Smooth muscle cell (in vitro differentiated cells): ENCODE measurements around the gene CD248. TPM values are rescaled to one million over a fixed set of nuclear protein-coding genes. Genes with fewer than 3 reads are reported as not detected.

Experiments
- DNase-seq: peaks from one replicate; lab custom pipeline; 2025; ENCODE audit not compliant: unreplicated experiment; lab: John Stamatoyannopoulos, UW
- H2AFZ ChIP-seq: fragments of 200-600 bp; sonication (generic); 2 replicates; pipeline ENCODE4 v1.6.0; 2016; ENCODE audit warnings: antibody characterized with exemption, low read depth, mild to moderate bottlenecking
- H3F3A ChIP-seq: fragments of 200-600 bp; sonication (generic); 2 replicates; pipeline ENCODE4 v1.6.0; 2017; ENCODE audit warnings: antibody characterized with exemption, low read depth
- H3K27ac ChIP-seq: fragments of 200-600 bp; sonication (generic); 2 replicates; pipeline ENCODE4 v1.5.1; 2016; ENCODE audit warnings: low read depth, mild to moderate bottlenecking
- H3K27me3 ChIP-seq: fragments of 200-600 bp; sonication (generic); 2 replicates; pipeline ENCODE4 v1.6.1; 2016; ENCODE audit warnings: low read depth, mild to moderate bottlenecking
- H3K36me3 ChIP-seq: fragments of 200-600 bp; sonication (generic); 2 replicates; pipeline ENCODE4 v1.5.1; 2016; ENCODE audit warnings: low read depth
- H3K4me1 ChIP-seq: fragments of 200-600 bp; sonication (generic); 2 replicates; pipeline ENCODE4 v1.5.1; 2016; ENCODE audit warnings: low read depth
- H3K4me2 ChIP-seq: fragments of 200-600 bp; sonication (generic); 2 replicates; pipeline ENCODE4 v1.6.0; 2016; ENCODE audit warnings: mild to moderate bottlenecking
- H3K4me3 ChIP-seq: fragments of 200-600 bp; sonication (generic); 2 replicates; pipeline ENCODE4 v1.5.1; 2016; ENCODE audit warnings: mild to moderate bottlenecking
- H3K79me2 ChIP-seq: fragments of 200-600 bp; sonication (generic); 2 replicates; pipeline ENCODE4 v1.6.0; 2016; ENCODE audit warnings: low read depth, mild to moderate bottlenecking
- H3K9ac ChIP-seq: fragments of 200-600 bp; sonication (generic); 2 replicates; pipeline ENCODE4 v1.6.0; 2016; ENCODE audit warnings: low read depth
- H3K9me3 ChIP-seq: fragments of 200-600 bp; sonication (generic); replicated peaks from 2 replicates; pipeline ENCODE4 v1.5.1; 2016; ENCODE audit warnings: low read depth
- H4K20me1 ChIP-seq: fragments of 200-600 bp; sonication (generic); 2 replicates; pipeline ENCODE4 v1.6.0; 2016; ENCODE audit warnings: low read depth
- WGBS: methylation state at CpG from one replicate; pipeline ENCODE4 v1.1.7; 2016; ENCODE audit warnings: low lambda C conversion rate; 5-methylcytosine and 5-hydroxymethylcytosine counted together
- polyA plus RNA-seq: library from polyadenylated mRNA; unstranded; fragments of >200 nt; fragmentation: Nextera tagmentation; extraction: Ambion mirVana; gene quantifications from 2 replicates; pipeline ENCODE4 v1.2.1, GENCODE V29; 2016
- total RNA-seq: library from RNA; depleted of rRNA; stranded (reverse); fragments of >200 nt; gene quantifications from 2 replicates; pipeline ENCODE4 v1.2.3, GENCODE V29; 2014
- TF ChIP-seq, protein P1 (sequence below): fragments of 200-600 bp; sonication (generic); IDR thresholded peaks from 2 replicates; pipeline ENCODE4 v1.5.1; 2017; ENCODE audit warnings: borderline replicate concordance, mild to moderate bottlenecking, antibody characterized with exemption; ENCODE audit not compliant: insufficient read depth, poor library complexity, severe bottlenecking

The CD248 gene
- total and polyA plus RNA-seq, 2 experiments from 2014 or later: 35.5 to 287 TPM

DNA sequence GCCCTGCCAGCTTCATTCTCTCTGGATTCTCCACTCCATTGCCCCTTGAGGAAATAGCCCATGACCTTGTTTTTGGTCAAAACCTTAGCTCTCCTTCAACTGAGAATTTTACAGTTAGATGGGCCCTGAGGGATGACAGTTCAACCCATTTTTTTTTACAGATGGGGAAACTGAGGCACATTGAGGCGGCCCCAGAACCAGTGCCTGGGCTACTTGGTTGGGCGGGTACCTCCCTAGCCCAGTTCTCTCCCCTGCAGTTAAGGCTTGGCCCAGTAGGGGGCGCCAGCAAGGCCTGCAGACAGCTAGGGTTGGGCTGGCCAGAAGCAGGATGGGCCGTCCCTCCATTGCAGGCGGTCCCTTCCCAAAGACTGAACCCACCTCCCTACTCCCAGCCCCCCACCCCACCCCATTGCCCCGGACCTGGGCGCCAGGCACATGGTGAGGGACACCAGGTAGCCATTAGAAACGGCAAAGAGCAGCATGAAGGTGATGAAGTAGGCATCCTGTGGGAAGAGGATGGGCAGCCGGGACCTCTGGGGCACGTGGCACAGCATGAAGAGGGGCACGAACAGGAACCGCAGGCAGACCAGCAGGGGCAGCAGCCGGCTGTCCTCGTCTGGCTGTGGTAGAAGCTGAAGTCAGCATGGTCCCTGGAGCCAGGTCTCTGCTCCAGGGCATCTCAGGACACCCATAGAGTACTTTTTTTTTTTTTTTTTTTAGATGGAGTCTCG is 47.1 kb upstream of the CD248 start:
- TF ChIP-seq, protein P1, sequence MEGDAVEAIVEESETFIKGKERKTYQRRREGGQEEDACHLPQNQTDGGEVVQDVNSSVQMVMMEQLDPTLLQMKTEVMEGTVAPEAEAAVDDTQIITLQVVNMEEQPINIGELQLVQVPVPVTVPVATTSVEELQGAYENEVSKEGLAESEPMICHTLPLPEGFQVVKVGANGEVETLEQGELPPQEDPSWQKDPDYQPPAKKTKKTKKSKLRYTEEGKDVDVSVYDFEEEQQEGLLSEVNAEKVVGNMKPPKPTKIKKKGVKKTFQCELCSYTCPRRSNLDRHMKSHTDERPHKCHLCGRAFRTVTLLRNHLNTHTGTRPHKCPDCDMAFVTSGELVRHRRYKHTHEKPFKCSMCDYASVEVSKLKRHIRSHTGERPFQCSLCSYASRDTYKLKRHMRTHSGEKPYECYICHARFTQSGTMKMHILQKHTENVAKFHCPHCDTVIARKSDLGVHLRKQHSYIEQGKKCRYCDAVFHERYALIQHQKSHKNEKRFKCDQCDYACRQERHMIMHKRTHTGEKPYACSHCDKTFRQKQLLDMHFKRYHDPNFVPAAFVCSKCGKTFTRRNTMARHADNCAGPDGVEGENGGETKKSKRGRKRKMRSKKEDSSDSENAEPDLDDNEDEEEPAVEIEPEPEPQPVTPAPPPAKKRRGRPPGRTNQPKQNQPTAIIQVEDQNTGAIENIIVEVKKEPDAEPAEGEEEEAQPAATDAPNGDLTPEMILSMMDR: peak; percentile 85
- no peak overlapping the region for H2AFZ ChIP-seq
- H3K4me1 ChIP-seq: no peaks in the 10 kb centered on the region
- H3K9me3 ChIP-seq: no peaks in the 10 kb centered on the region
- no peak overlapping the region for H3K4me2 ChIP-seq
- no peak overlapping the region for H3K27ac ChIP-seq
- DNase-seq: no peak
- no peaks in the 10 kb centered on the region for H3K27me3 ChIP-seq
- no peak overlapping the region for H3K4me3 ChIP-seq
- H3K9ac ChIP-seq: no peak overlapping the region
- no peaks in the 10 kb centered on the region for H3F3A ChIP-seq
- no peaks in the 10 kb centered on the region for H3K36me3 ChIP-seq
- no peaks in the 10 kb centered on the region for H4K20me1 ChIP-seq
- no peaks in the 10 kb centered on the region for H3K79me2 ChIP-seq
- WGBS: 82% methylated on average over 14 of the region's 15 CpGs

DNA sequence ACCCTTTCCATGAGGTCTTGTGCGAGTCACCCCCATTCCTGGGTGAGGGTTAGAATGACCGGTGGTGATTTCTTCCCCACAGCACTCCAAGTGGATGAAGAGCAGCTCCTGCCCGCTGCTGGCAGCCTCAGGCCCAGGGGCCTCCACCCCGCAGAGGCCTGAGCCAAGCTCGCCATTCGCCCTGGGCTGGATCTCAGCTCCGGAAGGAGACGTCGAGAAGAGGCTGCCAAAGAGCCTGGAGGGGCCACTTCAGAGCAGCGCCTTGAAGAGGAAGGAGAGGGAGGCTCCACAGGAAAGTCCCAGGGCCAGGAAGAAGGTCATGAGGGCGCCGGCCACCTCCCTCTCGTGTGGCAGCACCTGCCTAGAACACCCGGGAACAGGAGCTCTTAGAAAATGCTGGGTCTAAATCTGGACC is 46.4 kb upstream of the CD248 start:
- Histone ChIP-seq H3F3A (no peaks in the 10 kb centered on the region), H3K9ac (no peak overlapping the region), H2AFZ (no peak overlapping the region), H3K27me3 (no peaks in the 10 kb centered on the region), H3K79me2 (no peaks in the 10 kb centered on the region), H4K20me1 (no peaks in the 10 kb centered on the region), H3K36me3 (no peaks in the 10 kb centered on the region), H3K9me3 (no peaks in the 10 kb centered on the region), H3K4me3 (no peak overlapping the region), H3K4me1 (no peaks in the 10 kb centered on the region), H3K4me2 (no peak overlapping the region), H3K27ac (no peak overlapping the region)
- TF ChIP-seq, protein P1: no peak
- no peak for DNase-seq
- 95% methylated on average over 14 of the region's 14 CpGs for WGBS

DNA sequence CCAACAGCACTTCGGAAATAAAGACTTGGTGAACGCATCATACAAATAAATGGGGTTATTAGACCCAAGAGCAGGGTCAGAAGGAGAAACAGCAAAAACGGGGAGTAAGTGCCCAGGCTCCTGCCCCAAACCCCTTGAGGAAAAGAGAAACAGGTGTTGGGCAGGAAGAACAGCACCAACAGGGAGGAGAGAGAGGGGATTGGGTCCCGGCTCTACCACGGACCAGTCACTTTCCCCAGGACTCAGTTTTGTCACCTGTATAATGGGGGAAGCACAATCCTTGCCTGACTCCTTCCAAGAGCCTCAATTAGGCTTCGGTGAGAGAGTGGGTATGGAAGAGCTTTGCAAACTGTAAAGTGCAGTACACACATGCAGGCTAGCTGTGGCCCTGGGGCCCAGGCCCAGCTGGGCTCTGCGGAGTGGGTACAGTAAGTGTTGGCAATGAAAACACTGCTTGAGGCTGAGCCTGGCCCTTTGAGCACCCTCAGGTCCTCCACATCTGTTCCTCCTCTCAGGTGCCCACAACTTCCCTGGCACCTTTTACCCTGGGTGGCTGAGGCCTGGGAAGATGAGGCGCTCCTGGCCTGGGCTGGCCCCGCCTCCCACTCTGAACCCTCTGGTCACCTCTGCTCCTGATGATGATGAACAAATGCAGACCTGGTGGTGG is 45.8 kb upstream of the CD248 start:
- no peaks in the 10 kb centered on the region for H3K9me3 ChIP-seq
- 97% methylated on average over 9 of the region's 9 CpGs for WGBS
- H3K79me2 ChIP-seq: no peaks in the 10 kb centered on the region
- no peaks in the 10 kb centered on the region for H4K20me1 ChIP-seq
- no peak overlapping the region for H2AFZ ChIP-seq
- H3K27ac ChIP-seq: no peak overlapping the region
- no peak overlapping the region for H3K4me3 ChIP-seq
- no peak overlapping the region for H3K4me2 ChIP-seq
- H3F3A ChIP-seq: no peaks in the 10 kb centered on the region
- TF ChIP-seq, protein P1: no peak
- no peaks in the 10 kb centered on the region for H3K27me3 ChIP-seq
- no peaks in the 10 kb centered on the region for H3K36me3 ChIP-seq
- H3K4me1 ChIP-seq: no peaks in the 10 kb centered on the region
- H3K9ac ChIP-seq: no peak overlapping the region
- no peak for DNase-seq

DNA sequence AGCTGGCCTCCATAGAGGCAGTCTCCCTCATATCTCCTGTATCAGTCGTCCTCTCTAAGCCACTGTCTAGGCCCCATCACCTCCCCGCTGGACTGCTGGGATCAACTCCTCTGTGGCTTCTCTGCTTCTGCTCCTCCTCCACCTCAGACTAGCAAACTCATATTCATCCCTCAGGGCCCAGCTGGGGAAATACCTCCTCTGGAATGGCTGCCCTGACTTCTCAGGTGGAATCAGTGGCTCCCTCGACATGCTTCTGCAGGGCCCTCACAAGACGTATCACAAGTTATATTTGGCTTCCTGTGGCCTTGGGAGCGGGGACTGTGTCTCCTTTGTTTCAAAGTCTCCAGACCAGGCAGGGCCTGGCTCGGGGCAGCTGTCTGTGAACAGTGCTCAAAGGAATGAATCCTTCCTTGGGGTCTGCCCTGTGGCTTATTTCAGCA is 44.7 kb upstream of the CD248 start:
- H3K36me3 ChIP-seq: no peaks in the 10 kb centered on the region
- H3K27me3 ChIP-seq: no peaks in the 10 kb centered on the region
- 67% methylated on average over 6 of the region's 6 CpGs for WGBS
- H2AFZ ChIP-seq: no peak overlapping the region
- H3K27ac ChIP-seq: no peak overlapping the region
- no peaks in the 10 kb centered on the region for H3K4me1 ChIP-seq
- no peak for DNase-seq
- H3K9ac ChIP-seq: no peak overlapping the region
- TF ChIP-seq, protein P1: no peak
- no peak overlapping the region for H3K4me2 ChIP-seq
- no peak overlapping the region for H3K4me3 ChIP-seq
- no peaks in the 10 kb centered on the region for H4K20me1 ChIP-seq
- no peaks in the 10 kb centered on the region for H3F3A ChIP-seq
- H3K79me2 ChIP-seq: no peaks in the 10 kb centered on the region
- no peaks in the 10 kb centered on the region for H3K9me3 ChIP-seq
